Epithelial cell of esophagus (primary cell): ENCODE results near the gene PPM1M.

Experiments
- DNase-seq: peaks from one replicate; pipeline ENCODE4 v3.0.0; 2010; ENCODE audit warnings: low read depth
- H3K4me3 ChIP-seq: 2 replicates; pipeline ENCODE4 v1.5.1; 2011; ENCODE audit warnings: mild to moderate bottlenecking, low read length, control low read depth
- CTCF ChIP-seq: IDR thresholded peaks from 2 replicates; pipeline ENCODE4 v1.5.1; 2011; ENCODE audit warnings: low read depth, mild to moderate bottlenecking, low read length, control low read depth, inconsistent platforms; ENCODE audit not compliant: insufficient read depth; ENCODE audit errors: missing control alignments

Gene PPM1M

GRCh38 chr3:52242039-52242438, 3.5 kb upstream of the PPM1M start:
- no peak overlapping the region for H3K4me3 ChIP-seq
- no peak for TF ChIP-seq CTCF
- no peak for DNase-seq

- TF ChIP-seq CTCF, result no peak
- H3K4me3 ChIP-seq, result no peak overlapping the region
- peak; percentile 86 for DNase-seq
Measured at GRCh38 chr3:52243791-52244628, 1.5 kb upstream of the PPM1M start.

- no peak overlapping the region for H3K4me3 ChIP-seq
- no peak for DNase-seq
- no peak for TF ChIP-seq CTCF
Measured at GRCh38 chr3:52246264-52246620, 683 bp downstream of the PPM1M start.

GRCh38 chr3:52246728-52247408, 1.3 kb downstream of the PPM1M start:
- no peak for DNase-seq
- H3K4me3 ChIP-seq, result no peak overlapping the region
- no peak for TF ChIP-seq CTCF

GRCh38 chr3:52247409-52248164, 2.0 kb downstream of the PPM1M start:
- no peak for TF ChIP-seq CTCF
- H3K4me3 ChIP-seq, result no peak overlapping the region
- no peak for DNase-seq

- DNase-seq, result no peak
- no peak overlapping the region for H3K4me3 ChIP-seq
- TF ChIP-seq CTCF, result no peak
Measured at GRCh38 chr3:52248165-52248541, 2.6 kb downstream of the PPM1M start.
